ENCODE measurements around the gene TWIST1. TPM values are rescaled to one million over a fixed set of nuclear protein-coding genes. Genes with fewer than 3 reads are reported as not detected.

Gene TWIST1
- polyA plus RNA-seq (2012; ENCODE audit: missing spikeins), result not detected

DNA sequence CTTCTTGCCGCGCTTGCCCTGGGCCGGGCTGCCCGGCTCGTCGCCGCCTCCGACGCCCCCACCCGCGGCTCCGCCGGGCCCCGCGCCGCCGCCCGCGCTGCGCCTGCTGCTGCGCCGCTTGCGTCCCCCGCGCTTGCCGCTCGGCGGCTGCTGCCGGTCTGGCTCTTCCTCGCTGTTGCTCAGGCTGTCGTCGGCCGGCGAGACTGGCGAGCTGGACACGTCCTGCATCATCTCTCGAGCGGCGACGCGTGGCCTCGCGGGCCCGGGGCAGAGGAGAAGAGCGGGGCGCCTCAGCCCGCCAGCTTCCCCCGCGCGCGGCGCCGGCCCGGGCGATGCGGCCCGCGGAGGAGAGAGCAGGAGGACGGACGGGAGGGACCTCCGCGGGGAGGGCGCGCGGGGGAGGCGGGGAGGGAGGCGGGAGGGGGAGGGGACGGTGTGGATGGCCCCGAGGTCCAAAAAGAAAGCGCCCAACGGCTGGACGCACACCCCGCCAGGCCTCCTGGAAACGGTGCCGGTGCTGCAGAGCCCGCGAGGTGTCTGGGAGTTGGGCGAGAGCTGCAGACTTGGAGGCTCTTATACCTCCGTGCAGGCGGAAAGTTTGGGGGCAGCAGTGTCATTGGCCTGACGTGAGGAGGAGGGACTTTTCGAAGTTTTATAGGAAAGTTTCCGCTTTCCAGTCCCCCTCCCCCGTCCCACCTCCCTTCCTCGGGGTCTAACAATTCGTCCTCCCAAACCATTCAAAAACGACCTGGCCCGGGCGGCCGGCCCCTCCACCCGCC lies at the start of gene TWIST1:
Gene TWIST1, minus strand, starts transcription at position 546 of the 779 bp plus-strand sequence. Its CDS starts 315 bp downstream, at position 231.
- TF ChIP-seq TAF1 (IDR thresholded peaks at IDR 0.05; ENCODE audit: borderline replicate concordance, low read depth, low read length), result no peak
- DNase-seq (ENCODE audit: insufficient read length), result no peak
- FAIRE-seq, result no peak

DNA sequence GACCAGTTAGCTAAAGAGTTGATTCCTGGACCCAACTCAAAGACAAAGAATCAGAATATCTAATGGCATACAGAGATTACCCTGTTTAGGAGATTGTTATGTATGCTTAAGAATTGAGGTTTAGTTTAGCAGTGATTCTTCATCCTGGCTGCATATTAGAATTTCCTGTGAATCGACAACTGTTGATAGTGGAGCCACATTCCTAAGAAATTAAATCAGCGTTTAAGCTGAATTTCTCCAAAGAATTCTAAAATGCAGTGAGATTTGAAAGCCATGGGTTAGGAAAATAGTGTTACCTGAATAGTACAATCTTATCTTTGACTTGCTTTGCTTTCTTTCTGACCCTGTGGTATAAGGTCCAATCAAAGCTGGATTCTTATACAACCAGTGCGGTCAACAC lies 44.2 kb upstream of the TWIST1 start:
- no peak for DNase-seq (ENCODE audit: insufficient read length)
- TF ChIP-seq POLR2A (IDR thresholded peaks at IDR 0.05; ENCODE audit: low read depth, low read length) (no peak), TAF1 (IDR thresholded peaks at IDR 0.05; ENCODE audit: borderline replicate concordance, low read depth, low read length) (no peak), POLR2AphosphoS5 (IDR thresholded peaks at IDR 0.05; ENCODE audit: low read depth, low read length) (no peak)
- FAIRE-seq, result no peak

DNA sequence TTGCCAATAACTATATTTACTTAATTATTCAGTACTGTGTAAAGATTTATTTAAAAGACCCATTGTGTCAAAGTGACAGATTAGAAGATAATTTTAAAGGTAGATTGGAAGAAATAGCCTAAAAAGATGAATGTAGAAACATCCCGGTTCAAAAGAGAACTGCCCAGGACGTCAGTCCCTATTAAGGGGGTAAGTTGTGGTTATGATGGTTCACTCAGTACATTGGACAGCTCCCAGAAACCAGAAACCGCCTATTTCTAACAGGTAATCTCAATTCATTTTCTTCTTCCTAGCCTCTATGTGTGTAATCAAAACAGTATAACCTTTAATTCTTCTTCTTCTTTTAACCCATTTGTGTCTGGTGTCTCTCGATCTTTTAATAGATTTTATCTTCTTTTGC lies 29.3 kb upstream of the TWIST1 start:
- DNase-seq (ENCODE audit: insufficient read length), result no peak
- no peak for TF ChIP-seq POLR2A (IDR thresholded peaks at IDR 0.05; ENCODE audit: low read depth, low read length)
- TF ChIP-seq TAF1 (IDR thresholded peaks at IDR 0.05; ENCODE audit: borderline replicate concordance, low read depth, low read length), result no peak
- TF ChIP-seq POLR2AphosphoS5 (IDR thresholded peaks at IDR 0.05; ENCODE audit: low read depth, low read length), result no peak
- no peak for FAIRE-seq

DNA sequence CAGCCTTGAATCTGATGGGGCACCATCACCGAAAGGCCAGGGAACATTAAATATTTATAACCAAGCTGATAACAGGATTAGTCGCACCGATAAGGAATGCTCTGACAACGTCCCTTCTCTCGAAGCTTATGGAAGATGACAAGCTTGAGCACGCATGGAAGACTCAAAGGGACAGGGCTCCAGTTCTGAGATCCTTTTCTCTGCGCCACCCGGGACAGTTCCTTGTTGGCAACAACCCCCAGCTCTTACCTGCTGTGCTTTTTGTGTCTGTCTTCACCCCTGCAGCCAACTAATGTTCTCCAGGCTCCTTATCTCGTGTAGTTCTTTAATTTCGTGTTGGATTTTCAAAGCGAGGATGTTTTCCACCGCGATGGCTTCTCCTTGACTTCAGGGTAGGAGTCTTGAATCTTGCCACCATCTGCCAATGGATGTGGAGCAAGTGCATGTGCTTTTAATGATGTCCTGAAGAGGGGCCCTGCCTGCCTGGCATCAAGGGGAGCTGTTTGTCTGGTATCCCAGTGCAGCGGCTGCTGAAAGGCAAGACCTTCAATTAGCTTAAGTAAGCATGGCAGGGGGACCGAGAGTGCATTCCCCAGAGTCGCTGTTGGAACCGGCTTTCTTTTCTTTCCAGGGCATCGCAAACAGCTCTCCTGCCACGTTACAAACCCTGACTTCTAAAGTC lies 28.1 kb upstream of the TWIST1 start:
- FAIRE-seq (no peak), DNase-seq (ENCODE audit: insufficient read length) (no peak)
- TF ChIP-seq POLR2AphosphoS5 (IDR thresholded peaks at IDR 0.05; ENCODE audit: low read depth, low read length), result no peak
- no peak for TF ChIP-seq POLR2A (IDR thresholded peaks at IDR 0.05; ENCODE audit: low read depth, low read length)
- TF ChIP-seq TAF1 (IDR thresholded peaks at IDR 0.05; ENCODE audit: borderline replicate concordance, low read depth, low read length), result no peak

DNA sequence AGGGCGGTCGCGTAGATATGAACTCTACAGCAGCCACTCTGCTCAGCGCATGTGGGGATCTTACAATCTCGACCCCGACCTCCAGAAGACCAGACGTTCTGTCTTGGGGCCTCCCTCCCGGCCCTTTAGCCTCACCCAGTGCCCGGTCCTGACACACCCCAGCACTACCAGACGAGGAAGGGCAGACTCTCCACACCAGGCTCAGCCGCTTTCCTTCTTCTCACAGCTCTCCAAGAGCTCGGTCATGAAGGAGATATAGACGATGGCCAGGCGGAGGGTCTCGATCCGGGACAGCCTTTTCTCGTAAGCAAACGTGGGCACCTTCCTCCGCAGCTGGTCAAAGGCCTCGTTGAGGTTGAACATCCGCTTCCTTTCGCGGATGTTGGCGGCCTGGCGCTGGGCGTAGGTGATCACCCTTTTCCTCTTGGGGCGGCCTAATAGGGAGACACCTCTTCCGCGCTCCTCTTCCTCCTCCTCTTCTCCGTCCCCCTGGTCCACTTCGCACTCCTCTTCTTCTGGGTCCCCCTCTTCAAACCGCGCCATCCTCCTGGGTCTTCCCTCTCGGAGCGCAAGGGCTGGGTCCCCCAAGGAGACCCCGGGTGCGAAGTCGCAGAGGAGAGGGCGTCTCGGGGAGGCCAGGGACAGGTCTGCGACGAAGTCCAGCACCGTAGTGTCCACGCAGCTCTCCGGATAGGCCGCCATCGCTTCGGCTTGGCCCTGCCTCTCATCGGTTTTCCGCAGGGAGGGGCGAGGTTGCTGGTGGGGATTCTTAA lies 27.4 kb upstream of the TWIST1 start, which contains the start of gene FERD3L:
Gene FERD3L, minus strand, starts transcription at position 761 of the 773 bp plus-strand sequence. Its CDS starts 59 bp downstream, at position 702.
- TF ChIP-seq POLR2AphosphoS5 (IDR thresholded peaks at IDR 0.05; ENCODE audit: low read depth, low read length), result no peak
- TF ChIP-seq TAF1 (IDR thresholded peaks at IDR 0.05; ENCODE audit: borderline replicate concordance, low read depth, low read length), result no peak
- no peak for TF ChIP-seq POLR2A (IDR thresholded peaks at IDR 0.05; ENCODE audit: low read depth, low read length)
- no peak for FAIRE-seq
- DNase-seq (ENCODE audit: insufficient read length), result no peak

DNA sequence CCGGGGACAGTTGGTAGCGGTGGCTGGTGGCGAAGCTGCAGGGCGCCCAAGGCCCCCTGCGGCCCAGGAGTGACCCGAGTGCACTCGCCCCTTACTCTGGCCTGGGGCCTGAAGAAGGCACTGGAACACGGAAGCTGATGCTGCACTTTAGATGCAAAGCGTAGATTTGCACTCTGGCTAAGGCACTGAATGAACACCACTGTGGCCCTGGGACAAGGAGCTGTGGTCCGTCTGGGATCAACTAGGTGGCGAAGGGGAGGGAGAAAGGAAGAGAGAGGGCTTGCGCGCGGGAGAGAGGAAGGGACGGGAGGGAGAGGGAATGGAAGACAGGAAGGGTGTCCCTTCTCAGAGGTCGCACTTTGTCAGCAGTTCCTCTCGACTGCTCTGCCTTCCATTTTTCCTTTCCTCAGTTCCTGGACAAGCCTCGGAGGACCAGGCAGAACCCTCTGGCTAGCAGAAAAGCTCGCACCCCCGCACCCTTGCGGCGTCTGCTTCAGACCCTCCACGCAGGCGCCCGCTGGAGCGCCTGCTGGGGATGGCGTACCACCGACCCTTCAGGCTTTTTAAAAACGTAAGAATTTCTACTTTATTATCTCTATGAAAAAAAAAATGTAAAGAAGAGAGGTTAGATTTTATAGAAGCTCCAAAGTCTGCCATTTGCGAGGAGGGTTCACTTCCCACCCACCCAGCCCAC lies 26.6 kb upstream of the TWIST1 start:
- TF ChIP-seq TAF1 (IDR thresholded peaks at IDR 0.05; ENCODE audit: borderline replicate concordance, low read depth, low read length), result no peak
- TF ChIP-seq POLR2AphosphoS5 (IDR thresholded peaks at IDR 0.05; ENCODE audit: low read depth, low read length), result no peak
- TF ChIP-seq POLR2A (IDR thresholded peaks at IDR 0.05; ENCODE audit: low read depth, low read length), result no peak
- FAIRE-seq, result no peak
- no peak for DNase-seq (ENCODE audit: insufficient read length)

DNA sequence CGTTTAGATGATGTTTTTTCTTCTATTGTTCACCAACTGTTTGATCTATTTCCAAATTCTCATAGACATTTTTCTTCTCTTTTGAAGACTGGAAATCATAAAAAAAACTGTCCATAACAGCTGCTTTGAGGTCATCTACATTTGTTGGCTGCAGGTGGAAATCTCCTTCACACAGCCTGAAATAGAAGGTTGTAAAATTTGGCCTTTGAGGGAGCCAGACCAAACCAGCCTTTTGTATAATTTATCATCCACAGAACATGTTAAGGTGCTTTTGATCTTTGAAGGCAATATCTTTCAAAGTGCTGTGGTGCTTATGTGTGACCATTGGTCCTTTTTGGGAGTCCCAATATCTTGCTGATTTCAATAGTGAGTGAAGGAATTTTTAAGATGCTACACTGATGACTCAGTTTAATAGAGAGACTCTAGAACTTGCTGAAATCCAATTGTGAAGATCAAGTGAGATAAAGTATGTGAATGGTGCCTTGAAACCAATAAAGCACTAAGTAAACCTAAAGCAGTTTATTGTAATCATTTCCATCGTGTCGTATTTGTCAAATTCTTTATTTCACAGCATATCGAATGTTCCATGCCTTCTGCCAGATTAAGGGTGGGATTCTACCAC lies 22.4 kb upstream of the TWIST1 start:
- TF ChIP-seq POLR2AphosphoS5 (IDR thresholded peaks at IDR 0.05; ENCODE audit: low read depth, low read length) (no peak), POLR2A (IDR thresholded peaks at IDR 0.05; ENCODE audit: low read depth, low read length) (no peak), TAF1 (IDR thresholded peaks at IDR 0.05; ENCODE audit: borderline replicate concordance, low read depth, low read length) (no peak)
- no peak for DNase-seq (ENCODE audit: insufficient read length)
- FAIRE-seq, result no peak

DNA sequence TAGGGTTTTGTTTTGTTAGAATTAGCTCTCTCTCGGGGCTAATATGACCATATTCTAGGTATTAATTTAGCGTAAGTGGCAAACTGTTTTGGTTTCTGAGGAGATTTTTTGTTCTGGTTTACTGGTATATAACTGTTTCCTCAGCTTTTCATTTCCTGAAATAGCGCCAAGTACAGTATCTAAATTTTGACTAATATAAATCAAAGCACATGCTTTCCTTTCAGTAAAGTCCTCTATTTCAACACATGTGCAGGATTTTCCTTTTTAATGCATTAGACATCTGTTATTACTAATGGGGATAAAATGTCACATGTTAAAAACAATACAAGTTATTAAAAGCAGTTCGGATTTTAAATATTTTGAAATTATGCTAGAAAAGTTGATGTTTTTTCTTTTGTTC lies 16.4 kb upstream of the TWIST1 start:
- DNase-seq (ENCODE audit: insufficient read length) (no peak), FAIRE-seq (no peak)
- TF ChIP-seq POLR2A (IDR thresholded peaks at IDR 0.05; ENCODE audit: low read depth, low read length), result no peak
- no peak for TF ChIP-seq TAF1 (IDR thresholded peaks at IDR 0.05; ENCODE audit: borderline replicate concordance, low read depth, low read length)
- TF ChIP-seq POLR2AphosphoS5 (IDR thresholded peaks at IDR 0.05; ENCODE audit: low read depth, low read length), result no peak

DNA sequence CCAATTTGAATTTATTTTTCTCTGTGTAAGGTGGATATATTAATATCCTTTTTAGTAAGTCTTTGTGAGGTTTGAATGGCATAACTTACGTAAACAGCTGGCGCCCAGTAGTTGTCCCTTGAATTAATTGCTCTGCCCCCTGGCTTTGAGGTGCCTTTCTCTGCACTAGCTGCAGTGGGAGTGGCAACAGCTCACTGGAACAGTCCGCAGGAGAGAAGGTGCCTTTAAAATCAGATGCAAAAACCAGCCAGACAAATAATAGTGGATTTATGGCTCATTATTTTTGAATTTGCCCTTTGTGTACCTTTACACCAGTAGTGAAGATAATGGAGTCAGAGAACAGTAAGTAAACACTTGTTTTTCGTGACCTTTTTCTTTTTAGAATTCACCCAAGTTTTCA lies 16.0 kb upstream of the TWIST1 start:
- FAIRE-seq, result no peak

DNA sequence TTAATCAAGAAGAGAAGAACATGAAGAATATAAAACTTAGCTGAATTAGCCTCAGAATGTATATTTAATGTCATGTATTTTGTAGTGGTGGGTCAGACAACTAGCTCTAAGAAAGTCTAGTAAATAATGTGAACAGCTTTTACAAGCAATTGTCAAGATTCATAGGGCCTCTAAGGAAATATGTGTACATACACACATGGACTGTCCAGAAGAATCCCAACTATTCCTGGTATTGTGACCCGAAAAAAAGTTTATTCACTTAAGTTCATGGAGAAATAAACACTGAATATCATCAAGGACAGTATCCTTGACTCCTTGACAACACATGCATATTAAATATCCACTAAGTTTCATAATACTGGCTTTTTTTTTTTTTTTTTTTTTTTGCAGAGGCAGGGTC lies 11.4 kb upstream of the TWIST1 start:
- FAIRE-seq, result no peak
- no peak for DNase-seq (ENCODE audit: insufficient read length)
- no peak for TF ChIP-seq POLR2AphosphoS5 (IDR thresholded peaks at IDR 0.05; ENCODE audit: low read depth, low read length)
- TF ChIP-seq TAF1 (IDR thresholded peaks at IDR 0.05; ENCODE audit: borderline replicate concordance, low read depth, low read length), result no peak
- TF ChIP-seq POLR2A (IDR thresholded peaks at IDR 0.05; ENCODE audit: low read depth, low read length), result no peak

More for the DNA sequence above, 16.0 kb upstream of the TWIST1 start:
- no peak for TF ChIP-seq POLR2A (IDR thresholded peaks at IDR 0.05; ENCODE audit: low read depth, low read length)
- no peak for TF ChIP-seq TAF1 (IDR thresholded peaks at IDR 0.05; ENCODE audit: borderline replicate concordance, low read depth, low read length)
- no peak for TF ChIP-seq POLR2AphosphoS5 (IDR thresholded peaks at IDR 0.05; ENCODE audit: low read depth, low read length)
- DNase-seq (ENCODE audit: insufficient read length), result no peak
